HepG2 (cell line): ENCODE data around the gene MAST1. TPM values are rescaled to one million over a fixed set of nuclear protein-coding genes. Genes with fewer than 3 reads are reported as not detected.
A peak's percentile ranks its signal among the peaks of the same experiment; 100 is the strongest.

ENCODE experiments used
- AHDC1 ChIP-seq: sonication (generic); formaldehyde crosslinking; IDR thresholded peaks from 2 replicates; pipeline ENCODE4 v1.5.1; 2020; ENCODE audit warnings: mild to moderate bottlenecking, missing genetic modification reagents, borderline replicate concordance
- IRF1 ChIP-seq: sonication (generic); formaldehyde crosslinking; IDR thresholded peaks from 2 replicates; pipeline ENCODE4 v1.4.0; 2020; ENCODE audit warnings: low read depth, mild to moderate bottlenecking, missing genetic modification reagents
- ISX ChIP-seq: sonication (generic); formaldehyde crosslinking; conservative IDR thresholded peaks from 2 replicates; pipeline ENCODE4 v1.5.0; 2020; ENCODE audit warnings: missing genetic modification reagents
- JUN ChIP-seq: sonication (generic); formaldehyde crosslinking; IDR thresholded peaks from 2 replicates; pipeline ENCODE4 v1.4.0; 2020; ENCODE audit warnings: mild to moderate bottlenecking, missing genetic modification reagents
- KLF15 ChIP-seq: sonication (generic); formaldehyde crosslinking; IDR thresholded peaks from 2 replicates; pipeline ENCODE4 v1.8.1; 2023; ENCODE audit warnings: borderline replicate concordance, mild to moderate bottlenecking, inconsistent platforms, missing genetic modification reagents, mixed read lengths
- MAFF ChIP-seq: IDR thresholded peaks from 2 replicates; pipeline ENCODE4 v1.6.1; 2011; ENCODE audit warnings: low read depth, low read length, improper control_type of control experiment
- MBD4 ChIP-seq: IDR thresholded peaks from 2 replicates; pipeline ENCODE4 v1.6.1; 2012; ENCODE audit warnings: low read length, inconsistent platforms, borderline replicate concordance
- NFIC ChIP-seq: IDR thresholded peaks from 2 replicates; pipeline ENCODE4 v1.6.1; 2012; ENCODE audit warnings: mild to moderate bottlenecking, low read length, inconsistent platforms
- NFRKB ChIP-seq: fragments of 450-650 bp; IDR thresholded peaks from 2 replicates; pipeline ENCODE4 v1.6.1; 2017
- PCBP2 ChIP-seq: fragments of 200-400 bp; formaldehyde crosslinking; optimal IDR thresholded peaks from 2 replicates; pipeline ENCODE3; 2018; ENCODE audit warnings: low read length, low read depth; ENCODE audit not compliant: poor library complexity, severe bottlenecking
- PHF8 ChIP-seq: sonication (generic); formaldehyde crosslinking; IDR thresholded peaks from 2 replicates; pipeline ENCODE4 v1.5.0; 2020; ENCODE audit warnings: missing genetic modification reagents
- RAD21 ChIP-seq: fragments of 450-650 bp; formaldehyde crosslinking; IDR thresholded peaks from 2 replicates; pipeline ENCODE4 v1.5.0; 2020; ENCODE audit warnings: mild to moderate bottlenecking
- SCMH1 ChIP-seq: sonication (generic); formaldehyde crosslinking; IDR thresholded peaks from 2 replicates; pipeline ENCODE4 v1.9.0; 2021; ENCODE audit warnings: missing genetic modification reagents, mild to moderate bottlenecking, borderline replicate concordance
- TOE1 ChIP-seq: sonication (generic); formaldehyde crosslinking; IDR thresholded peaks from 2 replicates; pipeline ENCODE4 v1.4.0; 2020; ENCODE audit warnings: mild to moderate bottlenecking, missing genetic modification reagents
- ZBTB3 ChIP-seq: sonication (generic); formaldehyde crosslinking; IDR thresholded peaks from 2 replicates; pipeline ENCODE4 v1.4.0; 2020; ENCODE audit warnings: low read depth, mild to moderate bottlenecking, moderate library complexity, missing genetic modification reagents, borderline replicate concordance
- ZFP90 ChIP-seq: sonication (generic); formaldehyde crosslinking; IDR thresholded peaks from 2 replicates; pipeline ENCODE4 v1.8.0; 2022; ENCODE audit warnings: missing genetic modification reagents, mild to moderate bottlenecking, inconsistent platforms, borderline replicate concordance
- ZNF205 ChIP-seq: IDR thresholded peaks from 2 replicates; pipeline ENCODE4 v1.6.1; 2018; ENCODE audit warnings: missing biosample characterization, missing genetic modification reagents
- ZNF34 ChIP-seq: sonication (generic); formaldehyde crosslinking; IDR thresholded peaks from 2 replicates; pipeline ENCODE4 v1.4.0; 2020; ENCODE audit warnings: mild to moderate bottlenecking, missing genetic modification reagents, borderline replicate concordance
- ZNF367 ChIP-seq: sonication (generic); formaldehyde crosslinking; IDR thresholded peaks from 2 replicates; pipeline ENCODE4 v1.4.0; 2020; ENCODE audit warnings: missing genetic modification reagents, borderline replicate concordance
- ZNF432 ChIP-seq: sonication (generic); formaldehyde crosslinking; IDR thresholded peaks from 2 replicates; pipeline ENCODE4 v1.5.0; 2020; ENCODE audit warnings: missing genetic modification reagents, mild to moderate bottlenecking, borderline replicate concordance
- ZNF446 ChIP-seq: sonication (generic); formaldehyde crosslinking; IDR thresholded peaks from 2 replicates; pipeline ENCODE4 v1.5.0; 2020; ENCODE audit warnings: mild to moderate bottlenecking, missing genetic modification reagents
- ZNF570 ChIP-seq: sonication (generic); formaldehyde crosslinking; IDR thresholded peaks from 2 replicates; pipeline ENCODE4 v1.4.0; 2020; ENCODE audit warnings: mild to moderate bottlenecking, missing genetic modification reagents, borderline replicate concordance
- ZNF672 ChIP-seq: sonication (generic); formaldehyde crosslinking; IDR thresholded peaks from 2 replicates; pipeline ENCODE4 v1.8.1; 2022; ENCODE audit warnings: missing genetic modification reagents
- ZNF713 ChIP-seq: sonication (generic); formaldehyde crosslinking; IDR thresholded peaks from 2 replicates; pipeline ENCODE4 v1.4.0; 2020; ENCODE audit warnings: mild to moderate bottlenecking, missing genetic modification reagents
- ZNF720 ChIP-seq: sonication (generic); formaldehyde crosslinking; IDR thresholded peaks from 2 replicates; pipeline ENCODE4 v1.4.0; 2020; ENCODE audit warnings: missing genetic modification reagents
- polyA plus RNA-seq, 8 experiments: library from polyadenylated mRNA; depleted of rRNA in 3 of 8; stranded (reverse) in 7 of 8; unstranded in 1 of 8; fragments of >200 nt; fragmentation: Illumina TruSeq in 4 of 8; extraction: Trizol in 4 of 8; gene quantifications; 2 replicates each; pipeline versions ENCODE4 v1.2.1 to v1.2.3, GENCODE V29; 2011 to 2016; ENCODE audit warnings: low read depth in 4 of 8, missing spikeins in 1 of 8, mixed read lengths in 1 of 8; ENCODE audit not compliant: insufficient read depth in 1 of 8
- total RNA-seq, 5 experiments: library from RNA; depleted of rRNA; stranded (reverse); fragments of >200 nt; fragmentation: Illumina TruSeq; extraction: Trizol; gene quantifications; 2 replicates each; pipeline ENCODE4 v1.2.3, GENCODE V29; 2016; ENCODE audit warnings: low read depth in 1 of 5

Gene MAST1
- total and polyA plus RNA-seq, 2 of the 13 experiments (the other 11 are each of a cell fraction or from before 2014, with no cell fraction given): 0.73 to 4.7 TPM

GRCh38 chr19:12801466-12802266 is 36.6 kb upstream of the MAST1 start, which contains the start of the genes PRDX2 and THSD8 (continued):
- TF ChIP-seq ZNF713 (CRISPR knock-in tag) (no peak), PHF8 (CRISPR knock-in tag) (peak; percentile 93), ZNF432 (CRISPR knock-in tag) (no peak), MBD4 (no peak), IRF1 (CRISPR knock-in tag) (0 out of 2 replicates have a peak, but pooled peaks have one; percentile 4), SCMH1 (no peak), ZBTB3 (no peak), ZNF720 (CRISPR knock-in tag) (no peak), PCBP2 (no peak), NFIC (no peak), ZFP90 (no peak; the same call in 1 of the 2 replicates), JUN (CRISPR knock-in tag) (no peak), KLF15 (no peak), NFRKB (no peak), ZNF446 (CRISPR knock-in tag) (peak; percentile 89), ZNF367 (CRISPR knock-in tag) (no peak; the same call in 1 of the 2 replicates), MAFF (no peak), ZNF34 (CRISPR knock-in tag) (no peak), AHDC1 (CRISPR knock-in tag) (peak; percentile 73; the same call in 1 of the 2 replicates), ZNF570 (CRISPR knock-in tag) (no peak; the same call in 1 of the 2 replicates), ISX (CRISPR knock-in tag) (no peak), ZNF672 (CRISPR knock-in tag) (peak; percentile 59; the same call in 1 of the 2 replicates), RAD21 (CRISPR knock-in tag) (peak; percentile 31), TOE1 (CRISPR knock-in tag) (no peak), ZNF205 (CRISPR knock-in tag) (peak; percentile 65; the same call in 1 of the 2 replicates)
